Liver (tissue), 9 donors: ENCODE data around the gene PCNX2. TPM values are rescaled to one million over a fixed set of nuclear protein-coding genes. Genes with fewer than 3 reads are reported as not detected.

ENCODE experiments used
- DNase-seq: peaks from one replicate; pipeline ENCODE4 v3.0.0-alpha.2; 2017; ENCODE audit warnings: low spot score
- H3K27ac ChIP-seq, 2 donors: one replicate each; pipeline ENCODE4 v1.7.0; 2013; ENCODE audit warnings: inconsistent platforms in 2 of 2, low read length in 2 of 2, control low read depth in 1 of 2, low read depth in 1 of 2, mild to moderate bottlenecking in 1 of 2
- H3K27me3 ChIP-seq, 4 donors: one replicate each; pipeline versions ENCODE4 v1.6.1 to v1.7.0; 2013; ENCODE audit warnings: low read length in 3 of 4, inconsistent platforms in 1 of 4, mild to moderate bottlenecking in 1 of 4, moderate library complexity in 1 of 4; ENCODE audit not compliant: control insufficient read depth in 4 of 4, insufficient read depth in 4 of 4
- H3K36me3 ChIP-seq, 4 donors: one replicate each; pipeline versions ENCODE4 v1.6.1 to v1.7.0; 2013; ENCODE audit warnings: low read length in 3 of 4, mild to moderate bottlenecking in 3 of 4, low read depth in 1 of 4, moderate library complexity in 1 of 4; ENCODE audit not compliant: control insufficient read depth in 4 of 4, insufficient read depth in 3 of 4
- H3K4me1 ChIP-seq, 4 donors: one replicate each; pipeline versions ENCODE4 v1.6.1 to v1.7.0; 2013; ENCODE audit warnings: low read length in 3 of 4, mild to moderate bottlenecking in 3 of 4, moderate library complexity in 1 of 4; ENCODE audit not compliant: control insufficient read depth in 4 of 4, insufficient read depth in 4 of 4
- H3K4me3 ChIP-seq, 3 donors: one replicate each; pipeline versions ENCODE4 v1.6.1 to v1.7.0; 2013; ENCODE audit warnings: low read length in 3 of 3, control low read depth in 1 of 3, low read depth in 1 of 3, mild to moderate bottlenecking in 1 of 3
- H3K9ac ChIP-seq, 2 donors: one replicate each; pipeline ENCODE4 v1.7.0; 2013; ENCODE audit warnings: low read length in 2 of 2, mild to moderate bottlenecking in 2 of 2, moderate library complexity in 2 of 2, control low read depth in 1 of 2, low read depth in 1 of 2
- H3K9me3 ChIP-seq, 4 donors: one replicate each; pipeline versions ENCODE4 v1.6.1 to v1.7.0; 2013; ENCODE audit warnings: low read length in 3 of 4; ENCODE audit not compliant: control insufficient read depth in 4 of 4
- CTCF ChIP-seq: fragments of 150-350 bp; IDR thresholded peaks from 2 replicates; pipeline ENCODE4 v1.5.1; 2017; ENCODE audit warnings: improper control_type of control experiment, low read depth, low read length; ENCODE audit not compliant: missing input control
- EGR1 ChIP-seq, 2 donors: IDR thresholded peaks; 2 replicates each; pipeline ENCODE4 v1.6.1; 2016 to 2018; ENCODE audit warnings: antibody characterized with exemption in 2 of 2, low read depth in 2 of 2
- FOXA1 ChIP-seq: IDR thresholded peaks from 2 replicates; pipeline ENCODE4 v1.6.1; 2016; ENCODE audit warnings: antibody characterized with exemption
- FOXA2 ChIP-seq: IDR thresholded peaks from 2 replicates; pipeline ENCODE4 v1.6.1; 2016; ENCODE audit warnings: antibody characterized with exemption
- GABPA ChIP-seq, 2 donors: IDR thresholded peaks in 1 of 2; conservative IDR thresholded peaks in 1 of 2; 2 replicates each; pipeline ENCODE4 v1.6.1; 2016; ENCODE audit warnings: antibody characterized with exemption in 2 of 2, mild to moderate bottlenecking in 1 of 2, moderate library complexity in 1 of 2
- HNF4A ChIP-seq, 2 donors: conservative IDR thresholded peaks; 2 replicates each; pipeline ENCODE4 v1.6.1; 2016; ENCODE audit warnings: antibody characterized with exemption in 2 of 2, mild to moderate bottlenecking in 2 of 2
- HNF4G ChIP-seq: IDR thresholded peaks from 2 replicates; pipeline ENCODE4 v1.6.1; 2016; ENCODE audit warnings: antibody characterized with exemption
- JUND ChIP-seq, 2 donors: IDR thresholded peaks; 2 replicates each; pipeline ENCODE4 v1.6.1; 2016; ENCODE audit warnings: antibody characterized with exemption in 2 of 2
- MAX ChIP-seq: IDR thresholded peaks from 2 replicates; pipeline ENCODE4 v1.6.1; 2016; ENCODE audit warnings: antibody characterized with exemption
- RAD21 ChIP-seq, 2 donors: IDR thresholded peaks; 2 replicates each; pipeline ENCODE4 v1.6.1; 2016; ENCODE audit warnings: antibody characterized with exemption in 2 of 2, mild to moderate bottlenecking in 2 of 2
- REST ChIP-seq: IDR thresholded peaks from 2 replicates; pipeline ENCODE4 v1.6.1; 2016; ENCODE audit warnings: antibody characterized with exemption, mild to moderate bottlenecking
- SP1 ChIP-seq: IDR thresholded peaks from 2 replicates; pipeline ENCODE4 v1.6.1; 2018; ENCODE audit warnings: antibody characterized with exemption, mild to moderate bottlenecking
- TAF1 ChIP-seq: conservative IDR thresholded peaks from 2 replicates; pipeline ENCODE4 v1.6.1; 2016; ENCODE audit warnings: antibody characterized with exemption, mild to moderate bottlenecking
- YY1 ChIP-seq: IDR thresholded peaks from 2 replicates; pipeline ENCODE4 v1.6.1; 2016; ENCODE audit warnings: antibody characterized with exemption, mild to moderate bottlenecking
- ZBTB33 ChIP-seq: IDR thresholded peaks from 2 replicates; pipeline ENCODE4 v1.6.1; 2016; ENCODE audit warnings: antibody characterized with exemption
- WGBS: extraction: QIAGEN DNeasy Blood & Tissue Kit; methylation state at CpG from one replicate; pipeline ENCODE4 v1.1.7; 2013; 5-methylcytosine and 5-hydroxymethylcytosine counted together
- polyA plus RNA-seq, 2 donors: library from polyadenylated mRNA; stranded (reverse) in 1 of 2; unstranded in 1 of 2; fragments of 200-250 nt in 1 of 2; fragments of >200 nt in 1 of 2; fragmentation: Nextera tagmentation in 1 of 2; extraction: Ambion mirVana in 1 of 2; gene quantifications; one replicate each; pipeline versions ENCODE4 v1.2.1 to v1.2.3, GENCODE V29; 2013 to 2015
- total RNA-seq, 2 donors: library from RNA; depleted of rRNA; stranded (reverse); fragments of >200 nt; gene quantifications; one replicate each; pipeline ENCODE4 v1.2.3, GENCODE V29; 2014
- TF ChIP-seq, protein P1 (sequence below): IDR thresholded peaks from 2 replicates; pipeline ENCODE4 v1.6.1; 2016; ENCODE audit warnings: antibody characterized with exemption
- donor health status: healthy.
- donor health status: healthy.
- donor health status: healthy.
- donor health status: healthy.
- donor health status: healthy.

PCNX2 gene
- total and polyA plus RNA-seq, 4 donors, result 0.20 to 3.1 (median 0.92) TPM

DNA sequence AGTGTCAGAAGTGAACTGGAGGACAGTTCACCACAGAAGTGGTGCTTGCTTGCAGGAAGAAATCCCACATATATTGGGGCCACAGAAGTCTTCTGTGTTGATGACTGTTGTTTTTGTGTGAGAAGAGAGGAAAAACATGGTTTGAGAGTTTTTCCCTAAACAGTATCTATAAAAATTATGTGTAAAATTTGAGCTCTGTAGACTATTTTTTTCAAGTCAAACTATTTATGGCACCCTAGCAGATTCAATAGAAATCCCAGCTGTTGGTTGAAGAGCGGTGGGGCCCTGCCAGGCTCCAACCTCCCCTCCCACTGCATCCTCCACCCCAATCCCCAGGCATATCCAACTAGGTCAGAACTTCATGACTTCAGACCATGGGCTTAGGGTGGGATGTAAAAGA is 283.5 kb downstream of the PCNX2 start:
- H3K27me3 ChIP-seq, result no peaks in the 10 kb centered on the region
- WGBS, result 96% methylated on average over 1 of the region's 1 CpG
- no peaks in the 10 kb centered on the region for H3K4me1 ChIP-seq
- no peak for TF ChIP-seq ZBTB33
- H3K4me3 ChIP-seq, result no peak overlapping the region
- H3K36me3 ChIP-seq, result no peaks in the 10 kb centered on the region
- no peaks in the 10 kb centered on the region for H3K9me3 ChIP-seq
- no peak overlapping the region for H3K9ac ChIP-seq
- no peak for DNase-seq
- no peak overlapping the region for H3K27ac ChIP-seq

DNA sequence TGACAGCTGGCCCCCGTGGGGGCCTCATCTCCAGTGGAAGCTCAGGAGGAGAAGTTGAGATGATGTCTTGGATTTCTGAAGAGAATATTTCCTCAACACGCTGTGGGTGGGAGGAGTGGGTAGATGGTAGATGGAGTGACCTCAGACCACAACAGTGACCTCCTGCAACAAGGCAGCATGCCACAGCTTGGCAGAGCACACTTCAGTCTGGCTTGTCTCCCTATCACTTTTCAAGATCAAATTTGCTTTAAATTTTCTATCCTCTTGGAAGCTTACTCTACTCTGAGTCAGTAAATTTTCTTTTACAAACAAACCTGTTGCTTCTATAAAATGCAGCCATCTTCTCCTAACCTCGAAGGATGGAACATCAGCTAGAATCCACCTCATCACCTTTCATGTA is 285.4 kb downstream of the PCNX2 start:
- no peak for DNase-seq
- WGBS, result 80% methylated on average over 3 of the region's 3 CpGs
- Histone ChIP-seq H3K36me3 (no peaks in the 10 kb centered on the region), H3K9me3 (no peaks in the 10 kb centered on the region), H3K27ac (no peak overlapping the region), H3K9ac (no peak overlapping the region), H3K27me3 (no peaks in the 10 kb centered on the region), H3K4me1 (no peaks in the 10 kb centered on the region), H3K4me3 (no peak overlapping the region)
- TF ChIP-seq GABPA (IDR thresholded peaks at IDR 0.05 in 1 of 2, conservative IDR thresholded peaks at IDR 0.05 in 1 of 2), result no peak
- no peak for TF ChIP-seq HNF4G
- no peak for TF ChIP-seq FOXA1
- TF ChIP-seq JUND (IDR thresholded peaks at IDR 0.05), result no peak
- TF ChIP-seq REST, result no peak
- TF ChIP-seq YY1, result no peak

DNA sequence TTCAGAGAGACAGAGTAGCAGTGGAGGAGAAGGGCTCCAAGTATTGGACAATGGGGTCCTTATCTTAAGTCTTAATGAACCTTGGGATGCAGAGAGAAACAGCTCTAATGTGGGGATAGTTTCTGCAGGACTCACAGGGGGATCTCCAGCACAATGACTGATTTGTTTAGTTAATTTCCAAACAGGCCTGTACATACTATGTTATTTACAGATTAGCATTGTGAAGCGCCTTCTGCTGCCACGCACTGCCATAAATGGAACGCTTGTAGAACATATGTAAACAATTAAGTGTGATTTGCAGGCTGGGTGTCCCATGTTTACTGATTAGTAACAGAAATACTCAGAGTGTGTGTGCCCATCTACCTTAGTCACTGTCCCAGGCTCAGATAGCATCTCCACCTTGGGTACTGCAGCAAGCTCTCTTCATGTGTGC is 289.0 kb downstream of the PCNX2 start:
- no peak overlapping the region for H3K9ac ChIP-seq
- H3K4me1 ChIP-seq, result no peaks in the 10 kb centered on the region
- H3K9me3 ChIP-seq, result no peaks in the 10 kb centered on the region
- no peaks in the 10 kb centered on the region for H3K27me3 ChIP-seq
- no peak overlapping the region for H3K4me3 ChIP-seq
- H3K27ac ChIP-seq, result no peak overlapping the region
- no peaks in the 10 kb centered on the region for H3K36me3 ChIP-seq
- 84% methylated on average over 3 of the region's 3 CpGs for WGBS
- no peak for TF ChIP-seq CTCF
- TF ChIP-seq HNF4A (conservative IDR thresholded peaks at IDR 0.05), result no peak
- no peak for TF ChIP-seq TAF1
- TF ChIP-seq FOXA2, result no peak
- no peak for TF ChIP-seq MAX
- TF ChIP-seq SP1, result no peak
- no peak for TF ChIP-seq HNF4G
- TF ChIP-seq, protein P1, sequence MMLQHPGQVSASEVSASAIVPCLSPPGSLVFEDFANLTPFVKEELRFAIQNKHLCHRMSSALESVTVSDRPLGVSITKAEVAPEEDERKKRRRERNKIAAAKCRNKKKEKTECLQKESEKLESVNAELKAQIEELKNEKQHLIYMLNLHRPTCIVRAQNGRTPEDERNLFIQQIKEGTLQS, result no peak
- TF ChIP-seq YY1, result no peak
- TF ChIP-seq EGR1 (IDR thresholded peaks at IDR 0.05; ENCODE audit: low read depth in 2 of 2), result no peak
- TF ChIP-seq FOXA1, result no peak
- TF ChIP-seq RAD21 (IDR thresholded peaks at IDR 0.05), result no peak
- TF ChIP-seq GABPA (IDR thresholded peaks at IDR 0.05 in 1 of 2, conservative IDR thresholded peaks at IDR 0.05 in 1 of 2), result no peak
- TF ChIP-seq ZBTB33, result no peak
- DNase-seq, result no peak
